HG02938 (cell line): ENCODE results near the gene BPTF.
"Not testable (repeated sequence)": the region's sequence is repeated elsewhere in the genome, so short reads cannot be mapped to it uniquely, and the experiment has no call there.

Source experiments
- ATAC-seq: cut with Tn5 transposase; IDR thresholded peaks from one replicate; pipeline ENCODE4 v1.9.1; 2021; ENCODE audit warnings: mild to moderate bottlenecking, moderate library complexity; ENCODE audit not compliant: unreplicated experiment

Gene BPTF

DNA sequence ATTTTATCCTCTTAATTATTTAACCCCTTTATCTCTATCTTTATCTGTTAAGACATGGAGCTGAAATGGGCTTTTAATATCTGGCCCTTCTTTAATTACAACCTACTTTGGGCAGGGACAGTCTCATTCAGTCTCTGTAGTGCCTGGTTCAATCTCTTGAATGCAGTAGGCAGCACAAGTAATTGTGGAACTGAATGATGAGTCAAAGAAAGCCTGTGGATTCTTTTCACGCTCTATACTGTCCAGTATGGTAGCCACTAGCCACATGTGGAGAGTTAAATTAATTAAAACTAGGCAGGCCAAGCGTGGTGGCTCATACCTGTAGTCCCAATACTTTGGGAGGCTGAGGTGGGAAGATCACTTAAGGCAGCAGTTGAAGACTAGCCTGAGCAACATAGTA is 9.3 kb downstream of the BPTF start:
- ATAC-seq = no peak

DNA sequence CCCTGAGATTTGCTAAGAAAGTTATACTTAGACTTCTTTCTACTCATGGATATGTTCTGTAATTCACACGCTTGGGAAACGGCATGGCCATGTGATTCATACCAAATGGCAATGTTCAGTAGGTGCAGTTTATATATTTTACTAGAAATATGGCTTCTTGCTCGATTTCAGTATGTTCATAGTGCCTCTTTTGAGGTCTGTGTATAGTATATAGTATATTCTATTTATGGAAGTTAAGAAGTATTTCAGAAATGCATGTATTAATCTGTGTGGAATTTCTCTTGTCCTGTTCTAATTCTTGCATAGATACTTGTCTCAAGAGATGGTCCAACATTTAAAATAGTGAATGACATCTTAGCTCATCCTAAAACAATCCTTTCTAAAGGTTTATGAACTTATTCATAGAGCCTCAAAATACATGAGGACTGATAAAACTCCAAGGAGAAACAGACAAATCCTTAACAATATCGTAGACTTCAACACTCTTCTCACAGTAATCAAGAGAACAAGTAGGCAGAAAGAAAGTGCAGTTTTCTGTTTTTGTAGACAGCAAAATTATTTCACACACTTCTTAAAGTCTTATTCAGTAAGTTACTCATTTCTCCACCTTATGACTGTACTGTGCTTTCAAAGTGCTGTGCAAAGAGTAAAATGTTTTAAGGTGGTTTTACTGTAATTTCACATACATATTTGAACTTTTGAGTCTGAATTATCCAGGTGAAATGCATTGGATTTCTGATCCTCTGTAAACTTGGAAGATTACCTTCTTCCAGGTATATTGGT is 11.1 kb downstream of the BPTF start:
- ATAC-seq = no peak

DNA sequence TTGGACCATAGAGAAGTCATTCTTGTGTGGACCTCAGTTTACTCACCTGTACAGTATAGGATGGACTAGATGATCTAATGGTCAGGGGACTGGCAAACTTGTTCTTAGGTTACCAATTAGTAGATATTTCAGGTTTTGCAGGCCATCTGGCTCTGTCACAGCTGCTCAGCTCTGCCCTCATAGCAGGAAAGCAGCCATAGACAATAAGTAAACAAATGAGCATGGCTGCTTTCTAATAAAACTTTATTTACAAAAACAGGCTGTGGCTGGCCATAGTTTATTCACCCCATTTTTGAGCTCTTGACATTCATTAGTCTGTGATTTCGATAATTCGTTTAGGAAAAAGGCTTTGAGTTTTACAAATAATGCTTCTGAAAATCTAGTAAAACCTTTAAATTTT is 12.7 kb downstream of the BPTF start:
- ATAC-seq = no peak

- ATAC-seq = no peak
Measured at GRCh38 chr17:67838538-67838937, 13.2 kb downstream of the BPTF start.

GRCh38 chr17:67841992-67842391 is 16.7 kb downstream of the BPTF start:
- ATAC-seq = no peak

GRCh38 chr17:67842648-67843047 is 17.3 kb downstream of the BPTF start:
- no peak for ATAC-seq

DNA sequence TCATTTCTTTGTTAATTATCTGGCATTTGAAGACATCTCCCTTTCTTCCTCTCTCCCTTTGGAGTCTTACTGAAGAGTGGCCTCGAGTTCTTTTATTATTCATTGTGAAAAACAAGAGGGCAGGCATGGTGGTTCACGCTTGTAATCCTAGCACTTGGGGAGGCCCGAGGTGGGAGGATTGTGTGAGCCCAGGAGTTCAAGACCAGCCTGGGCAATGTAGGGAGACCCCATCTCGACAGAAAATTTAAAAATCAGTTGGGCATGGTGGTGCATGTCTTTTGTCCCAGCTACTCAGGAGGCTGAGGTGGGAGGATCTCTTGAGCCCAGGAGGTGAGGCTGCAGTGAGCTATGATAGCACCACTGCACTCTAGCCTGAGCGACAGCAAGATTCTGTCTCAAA is 20.1 kb downstream of the BPTF start:
- no peak for ATAC-seq

DNA sequence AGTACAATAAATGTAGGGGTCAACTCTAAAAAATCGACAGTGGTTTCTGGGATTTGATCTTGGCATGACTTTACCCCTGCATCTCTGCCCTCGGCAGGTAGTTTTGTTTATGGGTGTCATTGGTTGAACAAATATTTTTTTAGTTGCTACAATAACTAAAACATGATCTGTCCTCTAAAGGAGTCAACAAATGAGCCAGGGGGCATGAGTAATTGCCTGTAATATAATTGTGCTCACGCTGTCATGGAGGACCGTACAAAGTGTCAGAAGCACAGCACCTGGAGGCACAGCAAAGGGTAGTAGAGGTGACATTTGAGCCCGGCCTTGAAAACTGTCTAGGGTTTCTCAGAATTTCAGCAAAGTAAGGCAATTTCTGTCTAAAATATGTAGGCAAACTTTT is 22.9 kb downstream of the BPTF start:
- not testable (repeated sequence) for ATAC-seq

DNA sequence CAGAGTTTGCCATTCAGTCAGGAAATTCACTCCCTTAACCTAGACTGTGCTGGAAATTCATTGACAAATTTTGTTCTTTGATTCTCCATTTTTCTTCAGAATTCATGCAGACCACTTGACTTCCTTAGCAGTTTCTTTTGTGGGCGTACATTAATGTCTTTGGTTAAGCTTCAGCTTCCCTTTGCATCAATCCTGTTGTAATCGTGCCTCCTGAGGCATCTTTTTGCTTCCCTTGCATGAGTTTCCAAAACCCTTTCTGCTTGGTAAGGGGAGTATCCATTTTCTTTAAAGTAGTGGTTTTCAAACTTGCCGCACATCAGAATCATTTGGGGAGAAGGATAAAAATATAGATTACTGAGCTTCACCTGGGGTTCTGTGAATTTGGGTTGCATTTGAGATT is 23.5 kb downstream of the BPTF start:
- not testable (repeated sequence) for ATAC-seq

- ATAC-seq = no peak
Measured at GRCh38 chr17:67850991-67851631, 25.8 kb downstream of the BPTF start.

- ATAC-seq = no peak
Measured at GRCh38 chr17:67853703-67854102, 28.4 kb downstream of the BPTF start.

DNA sequence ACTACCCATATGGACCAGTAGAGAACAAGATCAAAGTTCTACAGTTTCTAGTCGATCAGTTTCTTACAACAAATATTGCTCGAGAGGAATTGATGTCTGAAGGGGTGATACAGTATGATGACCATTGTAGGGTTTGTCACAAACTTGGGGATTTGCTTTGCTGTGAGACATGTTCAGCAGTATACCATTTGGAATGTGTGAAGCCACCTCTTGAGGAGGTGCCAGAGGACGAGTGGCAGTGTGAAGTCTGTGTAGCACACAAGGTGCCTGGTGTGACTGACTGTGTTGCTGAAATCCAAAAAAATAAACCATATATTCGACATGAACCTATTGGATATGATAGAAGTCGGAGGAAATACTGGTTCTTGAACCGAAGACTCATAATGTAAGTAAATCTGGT is 29.1 kb downstream of the BPTF start:
- no peak for ATAC-seq

DNA sequence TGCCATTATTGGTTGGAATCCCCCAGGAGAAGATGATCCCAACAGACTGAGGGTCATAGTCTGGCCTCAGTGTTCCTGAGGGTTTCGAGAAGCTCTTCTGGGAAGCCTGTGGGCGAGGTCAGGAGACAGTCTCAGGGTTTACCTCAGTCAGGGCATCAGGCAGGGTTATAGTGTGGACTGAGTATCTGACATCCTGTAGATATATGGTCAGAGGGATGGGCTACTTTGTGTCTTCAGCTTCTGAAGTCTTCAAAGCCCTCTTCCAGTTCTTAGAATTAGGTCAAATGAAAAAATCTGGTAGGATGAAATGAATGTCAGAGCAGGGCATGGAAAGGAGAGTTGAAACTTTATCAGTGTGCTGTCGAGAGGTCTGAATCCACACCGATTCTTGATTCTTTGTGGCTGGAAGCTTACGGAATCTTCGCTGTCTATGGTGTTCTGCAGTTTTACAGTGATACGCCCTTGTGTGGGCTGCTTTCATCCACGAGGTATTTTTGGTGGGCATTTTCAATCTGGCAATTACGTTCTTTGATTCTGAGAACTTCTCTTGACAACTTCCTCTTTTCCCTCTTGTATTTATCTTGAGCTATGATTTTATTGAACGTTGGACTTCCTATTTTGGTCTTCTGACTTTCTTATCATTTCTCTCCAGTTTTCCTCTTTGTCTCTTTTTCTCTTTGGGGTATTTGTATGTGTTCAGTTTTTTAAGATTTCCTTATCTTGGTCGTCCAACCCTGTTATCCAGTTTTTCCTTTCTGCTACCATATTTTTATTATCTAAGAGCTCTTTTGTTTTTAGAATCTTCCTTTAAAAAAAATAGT is 30.4 kb downstream of the BPTF start:
- no peak for ATAC-seq

DNA sequence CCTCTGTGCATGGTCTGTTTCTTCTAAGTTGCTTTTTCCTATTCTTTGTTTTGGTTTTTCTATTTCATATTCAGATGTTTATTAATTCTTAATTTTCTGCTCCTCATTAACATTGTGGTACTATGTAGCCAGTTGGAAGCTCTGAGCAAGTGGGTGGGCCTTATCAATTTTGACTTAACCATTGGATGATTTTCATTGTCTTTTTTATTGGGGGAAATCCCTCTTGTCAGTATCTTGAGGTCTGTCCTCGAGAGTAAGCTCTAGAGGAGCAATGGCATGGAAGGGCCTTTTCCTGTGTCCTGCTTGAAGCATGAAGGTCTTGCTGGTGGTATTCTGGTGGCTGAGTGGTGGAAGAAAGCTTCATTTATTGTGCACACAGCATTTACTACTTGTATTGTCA is 31.1 kb downstream of the BPTF start:
- ATAC-seq = not testable (repeated sequence)

GRCh38 chr17:67862614-67863217 is 37.4 kb downstream of the BPTF start:
- ATAC-seq = no peak

DNA sequence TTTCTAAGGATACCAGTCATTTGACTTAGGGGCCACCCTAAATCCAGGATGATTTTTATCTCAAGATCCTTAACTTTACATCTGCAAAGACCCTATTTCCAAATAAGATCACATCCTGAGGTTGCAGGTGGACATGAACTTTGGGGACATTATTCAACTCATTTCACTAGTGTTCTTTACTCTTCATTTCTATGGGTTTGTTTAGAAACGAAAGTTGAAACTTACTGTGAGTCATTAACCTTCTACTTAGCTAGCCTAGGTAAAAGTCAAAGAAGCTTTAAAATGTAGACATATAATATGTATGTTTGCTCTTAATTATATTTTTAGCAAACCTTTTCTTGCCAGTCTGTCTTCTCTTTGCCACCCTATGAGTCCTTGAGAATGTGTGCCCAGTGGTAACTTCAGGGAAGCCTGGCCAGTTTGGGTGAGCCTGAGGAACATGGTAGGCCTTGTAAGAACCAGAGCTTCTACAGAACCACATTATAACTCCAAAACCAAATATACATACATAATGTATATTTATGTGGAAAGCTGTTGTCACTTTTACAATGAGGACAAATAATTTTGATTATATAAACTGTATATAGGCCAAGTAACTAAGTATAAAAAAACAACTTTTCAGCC is 38.4 kb downstream of the BPTF start:
- ATAC-seq = no peak

- no peak for ATAC-seq
Measured at GRCh38 chr17:67865438-67865837, 40.1 kb downstream of the BPTF start.

- ATAC-seq = no peak
Measured at GRCh38 chr17:67867591-67867990, 42.3 kb downstream of the BPTF start.

DNA sequence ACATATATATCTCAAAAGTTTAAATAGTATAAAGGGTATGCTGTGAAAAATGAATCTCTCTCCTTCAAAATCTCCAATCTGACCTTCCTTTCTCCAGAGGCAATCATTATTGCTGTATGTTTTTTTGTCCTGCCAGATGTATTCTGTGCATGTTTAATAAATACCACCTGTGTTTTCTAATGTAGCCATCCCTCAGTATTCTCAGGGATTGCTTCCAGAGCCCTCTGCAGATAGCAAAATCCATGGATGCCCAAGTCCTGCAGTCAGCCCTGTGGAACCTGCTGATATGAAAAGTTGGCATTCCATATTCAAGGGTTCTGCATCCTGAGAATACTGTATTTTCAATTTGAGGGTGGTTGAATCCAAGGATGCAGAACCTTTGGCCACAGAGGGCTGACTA is 42.9 kb downstream of the BPTF start:
- no peak for ATAC-seq

GRCh38 chr17:67879662-67880061 is 54.4 kb downstream of the BPTF start:
- ATAC-seq = no peak

- ATAC-seq = no peak
Measured at GRCh38 chr17:67881083-67881482, 55.8 kb downstream of the BPTF start.
